MM.1S (cell line): ENCODE data around the gene B3GALNT1.
A peak's percentile ranks its signal among the peaks of the same experiment; 100 is the strongest.

Experiments used
- DNase-seq: peaks from one replicate; pipeline ENCODE4 v3.0.0-alpha.2; 2015
- H2AFZ ChIP-seq: fragments of 300-600 bp; sonication (generic); 2 replicates; pipeline ENCODE4 v1.6.0; 2016; ENCODE audit warnings: antibody characterized with exemption, low read length
- H3F3A ChIP-seq: fragments of 300-600 bp; sonication (generic); 2 replicates; pipeline ENCODE4 v1.6.1; 2016; ENCODE audit warnings: mild to moderate bottlenecking, antibody characterized with exemption, low read length, moderate library complexity, mixed read lengths; ENCODE audit not compliant: insufficient read depth
- H3K27ac ChIP-seq: fragments of 300-600 bp; sonication (generic); 2 replicates; pipeline ENCODE4 v1.5.1; 2016; ENCODE audit warnings: mild to moderate bottlenecking, low read length
- H3K27me3 ChIP-seq: fragments of 300-600 bp; sonication (generic); replicated peaks from 2 replicates; pipeline ENCODE4 v1.6.0; 2016; ENCODE audit warnings: low read length; ENCODE audit not compliant: insufficient read depth
- H3K36me3 ChIP-seq: fragments of 300-600 bp; sonication (generic); replicated peaks from 2 replicates; pipeline ENCODE4 v1.6.1; 2016; ENCODE audit warnings: mild to moderate bottlenecking, low read length, mixed read lengths; ENCODE audit not compliant: insufficient read depth
- H3K4me1 ChIP-seq: fragments of 300-600 bp; sonication (generic); 2 replicates; pipeline ENCODE4 v1.6.1; 2016; ENCODE audit warnings: low read length, mixed read lengths
- H3K4me2 ChIP-seq: fragments of 300-600 bp; sonication (generic); 2 replicates; pipeline ENCODE4 v1.6.0; 2016; ENCODE audit warnings: low read depth, low read length
- H3K4me3 ChIP-seq: fragments of 300-600 bp; sonication (generic); 2 replicates; pipeline ENCODE4 v1.5.1; 2016; ENCODE audit warnings: low read length, mixed read lengths
- H3K79me2 ChIP-seq: fragments of 300-600 bp; sonication (generic); 2 replicates; pipeline ENCODE4 v1.6.1; 2016; ENCODE audit warnings: mixed run types, low read length, mixed read lengths
- H3K9ac ChIP-seq: fragments of 300-600 bp; sonication (generic); 2 replicates; pipeline ENCODE4 v1.6.1; 2016; ENCODE audit warnings: low read length, mixed read lengths
- H3K9me2 ChIP-seq: fragments of 300-600 bp; sonication (generic); replicated peaks from 2 replicates; pipeline ENCODE4 v1.6.1; 2016; ENCODE audit warnings: mild to moderate bottlenecking, low read length, mixed read lengths; ENCODE audit not compliant: insufficient read depth
- H3K9me3 ChIP-seq: fragments of 300-600 bp; sonication (generic); replicated peaks from 2 replicates; pipeline ENCODE4 v1.6.1; 2016; ENCODE audit warnings: mild to moderate bottlenecking, low read length, mixed read lengths; ENCODE audit not compliant: insufficient read depth
- H4K20me1 ChIP-seq: fragments of 300-600 bp; sonication (generic); 2 replicates; pipeline ENCODE4 v1.6.1; 2016; ENCODE audit warnings: mild to moderate bottlenecking, low read length, moderate library complexity, mixed read lengths; ENCODE audit not compliant: insufficient read depth
- EZH2 ChIP-seq: fragments of 300-600 bp; sonication (generic); optimal IDR thresholded peaks from 2 replicates; pipeline ENCODE3; 2017; ENCODE audit warnings: low read depth, mild to moderate bottlenecking, antibody characterized with exemption, low read length, mixed read lengths
- EZH2phosphoT487 ChIP-seq: fragments of 300-600 bp; sonication (generic); IDR thresholded peaks from 2 replicates; pipeline ENCODE4 v1.6.1; 2018; ENCODE audit warnings: antibody characterized with exemption, low read length
- TF ChIP-seq, protein P1 (sequence below): fragments of 300-600 bp; sonication (generic); IDR thresholded peaks from 2 replicates; pipeline ENCODE4 v1.5.1; 2016; ENCODE audit warnings: antibody characterized with exemption, low read length, mixed read lengths

The B3GALNT1 gene

DNA sequence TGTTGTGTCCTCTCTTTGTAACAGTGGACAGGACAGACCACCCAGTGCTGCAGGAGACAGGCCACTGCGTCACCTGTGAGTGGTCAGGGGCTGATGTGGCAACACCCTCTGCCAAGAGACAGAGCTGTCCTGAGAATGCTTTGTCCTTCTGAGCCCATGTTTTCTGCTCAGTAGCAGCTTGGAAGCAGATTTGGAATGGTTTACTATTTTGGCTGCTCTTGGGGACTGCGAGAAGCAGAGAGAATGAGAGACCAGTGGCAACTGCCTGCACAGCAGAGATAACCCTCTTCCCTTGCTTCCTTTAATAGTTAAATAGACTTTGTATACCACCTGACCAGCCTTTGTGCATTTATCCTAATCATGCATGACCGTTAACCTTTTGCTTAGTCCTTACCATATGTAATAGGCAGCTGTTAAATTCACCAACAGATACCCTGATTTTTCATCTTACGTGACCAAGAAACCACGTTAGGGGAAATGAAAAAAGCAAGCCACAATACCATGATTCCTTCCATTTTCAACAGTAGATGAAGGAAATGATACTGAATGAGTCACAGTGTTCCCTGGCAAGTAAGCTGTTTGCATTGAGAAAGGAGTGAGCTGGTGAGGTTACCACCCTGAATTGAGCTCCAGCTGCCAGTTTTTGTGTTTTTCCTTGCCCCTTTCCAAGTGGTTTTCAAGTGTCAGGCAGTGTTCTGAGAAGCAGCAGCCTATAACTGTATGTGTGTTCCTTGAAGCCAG lies 35.5 kb downstream of the B3GALNT1 start:
- peak overlapping the region; percentile 3; the same call in 1 of the 2 replicates for H3K27ac ChIP-seq
- H3K9ac ChIP-seq: no peak overlapping the region
- H3K4me1 ChIP-seq: peaks cover 9% of the 10 kb centered on the region
- TF ChIP-seq, protein P1, sequence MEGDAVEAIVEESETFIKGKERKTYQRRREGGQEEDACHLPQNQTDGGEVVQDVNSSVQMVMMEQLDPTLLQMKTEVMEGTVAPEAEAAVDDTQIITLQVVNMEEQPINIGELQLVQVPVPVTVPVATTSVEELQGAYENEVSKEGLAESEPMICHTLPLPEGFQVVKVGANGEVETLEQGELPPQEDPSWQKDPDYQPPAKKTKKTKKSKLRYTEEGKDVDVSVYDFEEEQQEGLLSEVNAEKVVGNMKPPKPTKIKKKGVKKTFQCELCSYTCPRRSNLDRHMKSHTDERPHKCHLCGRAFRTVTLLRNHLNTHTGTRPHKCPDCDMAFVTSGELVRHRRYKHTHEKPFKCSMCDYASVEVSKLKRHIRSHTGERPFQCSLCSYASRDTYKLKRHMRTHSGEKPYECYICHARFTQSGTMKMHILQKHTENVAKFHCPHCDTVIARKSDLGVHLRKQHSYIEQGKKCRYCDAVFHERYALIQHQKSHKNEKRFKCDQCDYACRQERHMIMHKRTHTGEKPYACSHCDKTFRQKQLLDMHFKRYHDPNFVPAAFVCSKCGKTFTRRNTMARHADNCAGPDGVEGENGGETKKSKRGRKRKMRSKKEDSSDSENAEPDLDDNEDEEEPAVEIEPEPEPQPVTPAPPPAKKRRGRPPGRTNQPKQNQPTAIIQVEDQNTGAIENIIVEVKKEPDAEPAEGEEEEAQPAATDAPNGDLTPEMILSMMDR: no peak
- TF ChIP-seq EZH2phosphoT487 (no peak), EZH2 (no peak)
- peak; percentile 25 for DNase-seq
- no peaks in the 10 kb centered on the region for H3K9me3 ChIP-seq
- H3F3A ChIP-seq: no peaks in the 10 kb centered on the region
- no peaks in the 10 kb centered on the region for H3K9me2 ChIP-seq
- no peaks in the 10 kb centered on the region for H3K36me3 ChIP-seq
- no peak overlapping the region for H2AFZ ChIP-seq
- no peaks in the 10 kb centered on the region for H4K20me1 ChIP-seq
- no peak overlapping the region for H3K4me3 ChIP-seq
- no peaks in the 10 kb centered on the region for H3K79me2 ChIP-seq
- no peaks in the 10 kb centered on the region for H3K27me3 ChIP-seq
- H3K4me2 ChIP-seq: no peak overlapping the region

DNA sequence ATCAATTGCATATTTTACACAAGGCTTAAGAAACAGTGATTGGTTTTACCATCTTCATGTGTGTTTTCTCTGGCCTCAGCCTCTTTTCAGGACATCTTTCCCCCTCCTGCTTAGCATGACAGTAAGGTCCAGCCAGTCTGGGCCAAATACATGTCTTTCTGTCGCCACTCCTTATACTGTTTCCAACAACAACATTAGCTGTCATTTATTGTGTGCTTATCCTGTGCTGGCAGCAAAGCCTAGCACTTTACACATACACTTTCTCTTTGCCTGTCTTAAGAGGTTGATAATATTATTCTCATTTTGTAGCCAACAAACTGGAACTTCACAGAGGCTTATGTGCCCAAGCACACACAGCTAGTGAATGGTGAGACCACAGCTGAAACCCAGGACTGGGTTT lies 37.8 kb downstream of the B3GALNT1 start:
- H3K4me1 ChIP-seq: peaks cover 9% of the 10 kb centered on the region
- no peak for DNase-seq
- no peaks in the 10 kb centered on the region for H4K20me1 ChIP-seq
- H3K36me3 ChIP-seq: no peaks in the 10 kb centered on the region
- no peaks in the 10 kb centered on the region for H3K79me2 ChIP-seq
- H3F3A ChIP-seq: no peaks in the 10 kb centered on the region
- H3K27ac ChIP-seq: no peak overlapping the region
- H3K9me3 ChIP-seq: no peaks in the 10 kb centered on the region
- no peaks in the 10 kb centered on the region for H3K27me3 ChIP-seq
- no peak overlapping the region for H3K9ac ChIP-seq
- no peak overlapping the region for H3K4me3 ChIP-seq
- H2AFZ ChIP-seq: no peak overlapping the region
- no peak for TF ChIP-seq EZH2
- TF ChIP-seq EZH2phosphoT487: no peak
- TF ChIP-seq, protein P1: no peak
- no peaks in the 10 kb centered on the region for H3K9me2 ChIP-seq
- H3K4me2 ChIP-seq: no peak overlapping the region

DNA sequence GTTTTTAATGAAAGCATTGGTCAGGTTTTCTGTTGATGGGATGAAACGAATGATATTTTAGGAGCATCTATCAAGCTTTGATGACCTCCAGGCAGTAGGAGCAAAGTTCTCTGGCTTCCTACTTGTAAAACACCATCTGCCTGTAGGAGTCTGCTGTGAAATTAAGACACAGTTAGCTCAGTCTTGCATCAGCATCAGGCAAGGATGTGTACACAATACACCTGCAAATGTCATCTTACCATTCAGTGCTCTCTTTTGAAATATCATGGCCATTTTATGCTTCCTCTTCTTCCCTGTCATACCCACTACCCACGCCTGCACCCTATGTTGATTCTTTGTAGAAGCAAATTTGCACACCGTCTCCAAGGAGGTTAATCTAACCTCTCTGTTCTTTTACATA lies 38.2 kb downstream of the B3GALNT1 start:
- TF ChIP-seq, protein P1: no peak
- TF ChIP-seq EZH2phosphoT487 (no peak), EZH2 (no peak)
- Histone ChIP-seq H4K20me1 (no peaks in the 10 kb centered on the region), H3K9me2 (no peaks in the 10 kb centered on the region), H3K27ac (no peak overlapping the region), H3K79me2 (no peaks in the 10 kb centered on the region), H3K9me3 (no peaks in the 10 kb centered on the region), H3K27me3 (no peaks in the 10 kb centered on the region), H3K9ac (no peak overlapping the region), H3K4me1 (peaks cover 9% of the 10 kb centered on the region), H3K36me3 (no peaks in the 10 kb centered on the region), H3K4me3 (no peak overlapping the region), H2AFZ (no peak overlapping the region), H3K4me2 (no peak overlapping the region), H3F3A (no peaks in the 10 kb centered on the region)
- no peak for DNase-seq
